ENCODE data around the gene BMP7.

The BMP7 gene

GRCh38 chr20:57163041-57163440, 103.4 kb downstream of the BMP7 start:
- no peak overlapping the region for H3K27ac ChIP-seq
- TF ChIP-seq, protein P1, sequence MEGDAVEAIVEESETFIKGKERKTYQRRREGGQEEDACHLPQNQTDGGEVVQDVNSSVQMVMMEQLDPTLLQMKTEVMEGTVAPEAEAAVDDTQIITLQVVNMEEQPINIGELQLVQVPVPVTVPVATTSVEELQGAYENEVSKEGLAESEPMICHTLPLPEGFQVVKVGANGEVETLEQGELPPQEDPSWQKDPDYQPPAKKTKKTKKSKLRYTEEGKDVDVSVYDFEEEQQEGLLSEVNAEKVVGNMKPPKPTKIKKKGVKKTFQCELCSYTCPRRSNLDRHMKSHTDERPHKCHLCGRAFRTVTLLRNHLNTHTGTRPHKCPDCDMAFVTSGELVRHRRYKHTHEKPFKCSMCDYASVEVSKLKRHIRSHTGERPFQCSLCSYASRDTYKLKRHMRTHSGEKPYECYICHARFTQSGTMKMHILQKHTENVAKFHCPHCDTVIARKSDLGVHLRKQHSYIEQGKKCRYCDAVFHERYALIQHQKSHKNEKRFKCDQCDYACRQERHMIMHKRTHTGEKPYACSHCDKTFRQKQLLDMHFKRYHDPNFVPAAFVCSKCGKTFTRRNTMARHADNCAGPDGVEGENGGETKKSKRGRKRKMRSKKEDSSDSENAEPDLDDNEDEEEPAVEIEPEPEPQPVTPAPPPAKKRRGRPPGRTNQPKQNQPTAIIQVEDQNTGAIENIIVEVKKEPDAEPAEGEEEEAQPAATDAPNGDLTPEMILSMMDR (IDR thresholded peaks at IDR 0.05): no peak
- H3K4me3 ChIP-seq: no peak overlapping the region
- DNase-seq (ENCODE audit: low spot score): no peak

- TF ChIP-seq, protein P1 (IDR thresholded peaks at IDR 0.05): no peak
- no peak overlapping the region for H3K27ac ChIP-seq
- no peak overlapping the region for H3K4me3 ChIP-seq
- no peak for DNase-seq (ENCODE audit: low spot score)
These were observed 104.1 kb downstream of the BMP7 start for GRCh38 chr20:57162362-57162652.

DNA sequence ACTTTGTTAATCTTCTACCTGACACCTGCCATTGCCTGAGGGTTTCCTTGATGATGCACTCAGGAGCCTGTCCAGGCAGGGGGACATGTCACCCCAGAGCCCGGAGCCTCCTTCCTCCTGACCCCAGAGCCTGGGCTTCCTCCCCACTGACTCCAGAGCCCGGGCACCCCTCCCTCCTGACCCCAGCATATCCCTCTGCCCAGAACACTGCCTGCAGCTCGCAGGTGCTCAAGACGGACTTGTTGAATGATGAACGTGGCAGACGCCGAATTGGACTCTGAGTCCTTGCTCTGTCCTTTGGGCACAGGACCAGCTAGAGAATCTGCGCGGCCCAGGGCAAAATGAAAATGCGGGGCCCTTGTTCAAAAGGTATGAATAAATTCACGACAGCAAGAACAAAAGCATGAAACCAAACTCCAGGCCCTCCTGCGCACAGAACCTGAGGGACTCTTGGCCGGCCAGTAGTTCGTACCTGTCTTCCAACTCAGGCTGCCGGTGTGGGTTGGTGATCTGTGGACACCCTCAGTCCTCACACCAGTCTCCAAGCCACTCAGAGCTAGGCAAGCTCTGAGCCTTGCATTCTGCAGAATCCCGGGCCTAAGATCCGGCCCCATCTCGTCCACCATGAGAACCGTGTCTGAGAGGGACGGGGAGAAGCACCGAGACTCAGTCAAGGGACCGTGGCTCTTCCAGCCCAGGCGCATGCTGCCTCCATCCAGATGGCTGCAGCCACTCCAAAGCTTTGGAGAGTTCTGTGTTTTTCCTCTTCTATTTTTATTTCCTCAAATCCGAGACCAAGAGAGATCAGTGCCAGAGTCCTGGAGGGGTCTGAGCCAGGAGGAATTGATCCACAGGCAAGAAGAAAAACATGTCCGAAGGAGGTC, 104.7 kb downstream of the BMP7 start:
- no peak overlapping the region for H3K27ac ChIP-seq
- TF ChIP-seq, protein P1 (IDR thresholded peaks at IDR 0.05): no peak
- H3K4me3 ChIP-seq: no peak overlapping the region
- no peak for DNase-seq (ENCODE audit: low spot score)

DNA sequence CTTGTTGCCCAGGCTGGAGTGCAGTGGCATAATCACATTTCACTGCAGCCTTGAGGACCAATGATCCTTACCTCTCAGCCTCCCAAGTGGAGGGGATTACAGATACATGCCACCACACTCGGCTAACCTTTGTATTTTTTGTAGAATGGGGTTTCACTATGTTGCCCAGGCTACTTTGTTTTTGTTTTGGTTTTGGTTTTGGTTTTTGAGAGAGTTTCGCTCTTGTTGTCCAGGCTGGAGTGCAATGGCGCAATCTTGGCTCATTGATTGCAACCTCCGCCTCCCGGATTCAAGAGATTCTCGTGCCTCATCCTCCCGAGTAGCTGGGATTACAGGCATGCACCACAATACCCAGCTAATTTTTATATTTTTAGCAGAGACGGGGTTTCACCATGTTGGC, 105.5 kb downstream of the BMP7 start:
- Histone ChIP-seq H3K4me3 (no peak overlapping the region), H3K27ac (no peak overlapping the region)
- no peak for DNase-seq (ENCODE audit: low spot score)
- TF ChIP-seq, protein P1 (IDR thresholded peaks at IDR 0.05): no peak

- TF ChIP-seq, protein P1 (IDR thresholded peaks at IDR 0.05): no peak
- H3K27ac ChIP-seq: no peak overlapping the region
- DNase-seq (ENCODE audit: low spot score): no peak
These were observed 106.4 kb downstream of the BMP7 start for GRCh38 chr20:57159945-57160610.

DNA sequence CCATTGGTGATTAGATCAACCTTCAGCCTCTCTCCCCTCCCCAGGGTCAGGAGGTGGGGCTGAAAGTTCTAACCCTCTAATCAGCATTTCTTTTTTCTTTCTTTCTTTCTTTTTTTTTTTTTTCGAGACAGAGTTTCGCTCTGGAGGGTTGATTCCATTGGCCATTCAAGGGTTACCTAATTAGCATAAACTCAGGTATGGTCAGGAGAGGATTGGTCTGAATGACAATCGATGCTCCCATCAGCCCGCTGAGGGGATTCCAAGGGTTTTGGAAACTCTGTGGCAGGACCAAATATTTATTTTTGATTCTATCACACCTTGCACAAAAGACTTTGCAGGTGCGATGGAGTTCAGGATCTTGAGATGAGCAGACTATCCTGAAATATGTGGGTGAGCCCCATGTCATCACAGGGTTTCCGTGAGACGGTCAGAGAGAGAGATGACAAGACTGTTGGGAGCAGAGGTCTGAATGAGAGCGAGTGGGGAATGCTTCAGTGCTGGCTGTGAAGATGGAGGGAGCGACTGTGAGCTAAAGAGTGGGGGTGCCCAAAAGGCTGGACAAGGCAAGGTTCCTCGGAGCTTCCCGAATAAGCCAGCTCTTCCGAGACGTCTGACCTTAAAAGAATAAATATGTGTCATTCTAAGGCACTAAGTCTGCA, 107.1 kb downstream of the BMP7 start:
- Histone ChIP-seq H3K4me3 (no peak overlapping the region), H3K27ac (no peak overlapping the region)
- TF ChIP-seq, protein P1 (IDR thresholded peaks at IDR 0.05): no peak
- DNase-seq (ENCODE audit: low spot score): no peak

More at GRCh38 chr20:57159945-57160610, 106.4 kb downstream of the BMP7 start:
- H3K4me3 ChIP-seq: no peak overlapping the region
